Breast epithelium (tissue), 4 donors: Measurements from ENCODE around the gene GALNT9. TPM values are rescaled to one million over a fixed set of nuclear protein-coding genes. Genes with fewer than 3 reads are reported as not detected.
A peak's percentile ranks its signal among the peaks of the same experiment; 100 is the strongest.

ENCODE experiments used
- DNase-seq, 2 donors: peaks; one replicate each; pipeline ENCODE4 v3.0.0-alpha.2; 2019; ENCODE audit warnings: low spot score in 2 of 2
- H3K27ac ChIP-seq, 2 donors: fragments of 200-600 bp; sonication (generic) in 1 of 2; one replicate each; pipeline ENCODE4 v1.5.1; 2016 to 2019; ENCODE audit warnings: mild to moderate bottlenecking in 1 of 2
- H3K27me3 ChIP-seq, 2 donors: fragments of 200-600 bp; sonication (generic) in 1 of 2; one replicate each; pipeline versions ENCODE4 v1.5.1 to v1.6.0; 2017 to 2019; ENCODE audit warnings: control low read depth in 1 of 2, mild to moderate bottlenecking in 1 of 2
- H3K36me3 ChIP-seq: fragments of 200-600 bp; one replicate; pipeline ENCODE4 v1.5.1; 2019
- H3K4me1 ChIP-seq, 2 donors: fragments of 200-600 bp; sonication (generic); one replicate each; pipeline ENCODE4 v1.5.1; 2016 to 2019; ENCODE audit warnings: control low read depth in 1 of 2
- H3K4me3 ChIP-seq, 3 donors: fragments of 200-600 bp; sonication (generic); 1 replicate in 2 of 3; 2 replicates in 1 of 3; pipeline ENCODE4 v1.5.1; 2016 to 2019; ENCODE audit warnings: mild to moderate bottlenecking in 3 of 3, moderate library complexity in 2 of 3
- H3K9me3 ChIP-seq, 2 donors: fragments of 200-600 bp; sonication (generic) in 1 of 2; one replicate each; pipeline ENCODE4 v1.5.1; 2016 to 2019; ENCODE audit warnings: control low read depth in 1 of 2
- CTCF ChIP-seq, 3 donors: fragments of 450-650 bp; IDR thresholded peaks; one replicate each; pipeline ENCODE4 v1.5.1; 2016 to 2017; ENCODE audit warnings: antibody characterized with exemption in 3 of 3, mild to moderate bottlenecking in 3 of 3, moderate library complexity in 3 of 3
- POLR2A ChIP-seq: fragments of 450-650 bp; IDR thresholded peaks from one replicate; pipeline ENCODE4 v1.6.1; 2016; ENCODE audit warnings: antibody characterized with exemption, mild to moderate bottlenecking, moderate library complexity
- POLR2AphosphoS5 ChIP-seq, 3 donors: sonication (generic); formaldehyde crosslinking; IDR thresholded peaks; one replicate each; pipeline ENCODE4 v1.6.1; 2017; ENCODE audit warnings: antibody characterized with exemption in 3 of 3
- intact Hi-C: fragments of 100-400 bp; cut with DNase I; formaldehyde crosslinking; loops from one replicate; pipeline ENCODE4 v1.15.1; 2023; ENCODE audit warnings: low total_unique reads
- total RNA-seq, 3 donors: library from RNA; depleted of rRNA; stranded (reverse); fragments of >200 nt; gene quantifications; one replicate each; pipeline ENCODE4 v1.1.0, GENCODE V29; 2016

GALNT9 gene
- total RNA-seq, 3 donors from 2014 or later, result 2.9 TPM; not detected in 2

- Histone ChIP-seq H3K36me3 (no peaks in the 10 kb centered on the region), H3K4me1 (no peaks in the 10 kb centered on the region), H3K27ac (no peak overlapping the region), H3K9me3 (peaks cover 6% of the 10 kb centered on the region in 2 donors), H3K4me3 (no peak overlapping the region), H3K27me3 (no peaks in the 10 kb centered on the region)
- no peak for TF ChIP-seq CTCF (IDR thresholded peaks at IDR 0.05)
- TF ChIP-seq POLR2AphosphoS5 (IDR thresholded peaks at IDR 0.05), result no peak
- no peak for TF ChIP-seq POLR2A
- no peak for DNase-seq
- intact Hi-C loops, result no loop called here
Measured at GRCh38 chr12:132194056-132194455, 135.3 kb downstream of the GALNT9 start.

- Histone ChIP-seq H3K27me3 (no peaks in the 10 kb centered on the region), H3K9me3 (peaks cover 15 to 20% of the 10 kb centered on the region in 2 donors), H3K4me3 (no peak overlapping the region), H3K27ac (no peak overlapping the region), H3K4me1 (no peaks in the 10 kb centered on the region), H3K36me3 (no peaks in the 10 kb centered on the region)
- no peak for TF ChIP-seq POLR2A
- no peak for TF ChIP-seq CTCF (IDR thresholded peaks at IDR 0.05)
- no peak for TF ChIP-seq POLR2AphosphoS5 (IDR thresholded peaks at IDR 0.05)
- intact Hi-C loops, result loop anchor here (2.0 kb wide), 1 partner anchor 75 kb away; no protein-coding TSS in a partner anchor
- no peak for DNase-seq
Measured at GRCh38 chr12:132191715-132192553, 137.5 kb downstream of the GALNT9 start.

GRCh38 chr12:132190834-132191500, 138.4 kb downstream of the GALNT9 start:
- no peak for TF ChIP-seq POLR2AphosphoS5 (IDR thresholded peaks at IDR 0.05)
- TF ChIP-seq CTCF (IDR thresholded peaks at IDR 0.05), result no peak
- no peak for TF ChIP-seq POLR2A
- Histone ChIP-seq H3K27me3 (no peaks in the 10 kb centered on the region), H3K9me3 (peaks cover 23 to 30% of the 10 kb centered on the region in 2 donors), H3K4me1 (no peaks in the 10 kb centered on the region), H3K36me3 (no peaks in the 10 kb centered on the region), H3K27ac (no peak overlapping the region), H3K4me3 (peak overlapping the region in 2 of 3 donors; percentile 63 to 74)
- no peak for DNase-seq
- intact Hi-C loops, result no loop called here

GRCh38 chr12:132190012-132190755, 139.2 kb downstream of the GALNT9 start:
- no peak for TF ChIP-seq CTCF (IDR thresholded peaks at IDR 0.05)
- no peak for TF ChIP-seq POLR2A
- no peak for TF ChIP-seq POLR2AphosphoS5 (IDR thresholded peaks at IDR 0.05)
- H3K27ac ChIP-seq, result peak overlapping the region; percentile 70 to 76
- intact Hi-C loops, result no loop called here

More at GRCh38 chr12:132190012-132190755, 139.2 kb downstream of the GALNT9 start:
- no peaks in the 10 kb centered on the region for H3K36me3 ChIP-seq
- DNase-seq, result no peak
- H3K9me3 ChIP-seq, result peaks cover 29 to 38% of the 10 kb centered on the region in 2 donors
- no peaks in the 10 kb centered on the region for H3K4me1 ChIP-seq
- H3K27me3 ChIP-seq, result no peaks in the 10 kb centered on the region
- H3K4me3 ChIP-seq, result peak overlapping the region; percentile 51 to 74 (median 63)
